HG03103 (cell line): ENCODE results near the gene PAX8.

ENCODE experiments used
- ATAC-seq: cut with Tn5 transposase; IDR thresholded peaks from one replicate; pipeline ENCODE4 v1.9.1; 2021; ENCODE audit warnings: low read depth; ENCODE audit not compliant: unreplicated experiment

The PAX8 gene

GRCh38 chr2:113240150-113240914 lies 38.4 kb downstream of the PAX8 start:
- no peak for ATAC-seq

- ATAC-seq = no peak
These were observed 39.6 kb downstream of the PAX8 start for GRCh38 chr2:113238871-113239839.

DNA sequence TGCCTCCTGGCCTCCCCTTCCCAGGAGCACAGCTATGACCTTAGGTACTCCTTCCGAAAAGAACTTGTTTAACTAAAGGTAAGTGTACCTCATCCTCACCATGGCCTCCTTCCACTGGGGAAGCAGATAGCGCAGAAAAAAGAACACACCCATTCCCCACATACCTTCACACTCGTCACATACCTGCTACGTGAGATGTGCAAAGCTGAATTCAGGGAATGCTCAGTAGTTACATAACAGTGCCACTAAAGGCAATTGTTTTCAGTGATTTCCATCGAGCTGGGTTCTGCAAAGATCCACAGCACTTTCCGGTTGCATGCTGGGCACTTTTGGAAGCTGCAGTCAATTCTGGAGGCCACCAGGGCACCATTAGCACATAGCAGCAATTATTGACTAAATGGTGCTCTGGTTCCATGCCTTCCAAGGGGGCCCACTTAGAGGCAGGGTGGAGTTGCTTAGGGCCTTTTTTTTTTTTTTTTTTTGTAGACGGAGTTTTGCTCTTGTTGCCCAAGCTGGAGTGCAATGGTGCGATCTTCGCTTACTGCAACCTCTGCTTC lies 41.0 kb downstream of the PAX8 start:
- no peak for ATAC-seq

DNA sequence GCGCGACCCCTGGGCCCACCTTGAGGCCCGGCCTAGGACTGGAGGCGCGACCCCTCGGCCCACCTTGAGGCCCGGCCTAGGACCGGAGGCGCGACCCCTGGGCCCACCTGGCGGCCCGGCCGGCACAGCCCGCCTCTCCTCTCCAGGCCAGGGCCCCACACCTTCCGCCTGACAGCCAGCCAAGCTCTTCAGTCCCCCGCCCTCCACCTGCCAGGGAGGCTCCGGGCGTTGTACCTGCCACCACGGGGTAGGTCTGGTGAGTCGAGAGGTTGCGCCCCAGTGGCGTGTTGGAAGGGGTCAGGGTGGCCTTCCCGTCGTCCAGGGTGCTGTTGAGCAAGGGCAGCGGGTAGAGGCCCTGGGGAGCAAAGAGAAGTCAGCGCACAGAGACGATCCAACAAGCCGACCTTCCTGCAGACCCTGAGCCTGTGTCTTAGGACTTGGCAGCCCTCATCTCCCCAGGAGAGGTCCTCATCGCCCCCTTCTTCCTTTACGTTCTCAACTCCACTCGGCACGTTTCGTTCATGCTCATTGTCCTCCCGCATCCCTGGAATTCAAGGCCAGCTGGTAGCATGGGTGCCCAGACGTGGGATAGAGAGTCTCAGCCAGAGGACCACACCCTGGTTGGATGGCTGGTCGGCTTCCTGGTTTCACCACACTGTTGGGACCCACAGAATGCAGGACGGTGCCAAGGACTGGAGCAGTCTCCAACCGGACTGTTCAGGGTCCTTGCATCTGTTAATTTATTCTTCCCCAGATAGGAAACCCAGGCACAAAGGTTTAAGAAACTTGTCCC lies 42.2 kb downstream of the PAX8 start:
- ATAC-seq = no peak

DNA sequence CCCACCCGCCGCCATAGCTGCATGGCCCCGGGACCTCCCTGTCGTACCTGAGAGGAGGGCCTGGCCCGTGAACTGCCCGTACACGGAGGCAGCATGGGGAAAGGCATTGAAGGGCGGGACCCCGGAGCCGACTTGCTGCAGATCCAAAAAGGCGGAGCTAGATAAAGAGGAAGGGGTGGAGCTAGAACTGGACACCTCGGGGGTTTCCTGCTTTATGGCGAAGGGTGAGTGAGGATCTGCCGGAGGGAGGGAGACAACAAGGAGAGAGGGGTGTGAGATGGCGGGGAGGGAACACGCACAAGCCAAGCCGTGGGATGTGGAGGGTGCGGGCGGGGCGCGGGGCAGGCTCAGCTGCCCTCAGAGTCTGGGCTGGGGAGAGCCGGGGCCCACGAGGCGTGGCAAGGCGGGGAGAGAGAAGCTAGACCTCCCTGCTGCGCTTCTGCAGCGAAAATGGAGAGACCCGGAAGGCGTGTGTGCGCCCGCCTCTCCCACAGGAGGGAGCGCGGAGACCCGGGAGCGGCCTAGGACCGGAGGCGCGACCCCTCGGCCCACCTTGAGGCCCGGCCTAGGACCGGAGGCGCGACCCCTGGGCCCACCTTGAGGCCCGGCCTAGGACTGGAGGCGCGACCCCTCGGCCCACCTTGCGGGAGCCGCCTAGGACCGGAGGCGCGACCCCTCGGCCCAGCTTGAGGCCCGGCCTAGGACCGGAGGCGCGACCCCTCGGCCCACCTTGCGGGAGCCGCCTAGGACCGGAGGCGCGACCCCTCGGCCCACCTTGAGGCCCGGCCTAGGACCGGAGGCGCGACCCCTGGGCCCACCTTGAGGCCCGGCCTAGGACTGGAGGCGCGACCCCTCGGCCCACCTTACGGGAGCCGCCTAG lies 43.1 kb downstream of the PAX8 start:
- ATAC-seq = peak; percentile 93

- ATAC-seq = peak; percentile 21
These were observed 43.9 kb downstream of the PAX8 start for GRCh38 chr2:113234721-113235346.

GRCh38 chr2:113233593-113234550 lies 44.8 kb downstream of the PAX8 start:
- ATAC-seq = no peak

GRCh38 chr2:113232740-113233139 lies 46.0 kb downstream of the PAX8 start:
- no peak for ATAC-seq

GRCh38 chr2:113232123-113232522 lies 46.6 kb downstream of the PAX8 start:
- no peak for ATAC-seq

DNA sequence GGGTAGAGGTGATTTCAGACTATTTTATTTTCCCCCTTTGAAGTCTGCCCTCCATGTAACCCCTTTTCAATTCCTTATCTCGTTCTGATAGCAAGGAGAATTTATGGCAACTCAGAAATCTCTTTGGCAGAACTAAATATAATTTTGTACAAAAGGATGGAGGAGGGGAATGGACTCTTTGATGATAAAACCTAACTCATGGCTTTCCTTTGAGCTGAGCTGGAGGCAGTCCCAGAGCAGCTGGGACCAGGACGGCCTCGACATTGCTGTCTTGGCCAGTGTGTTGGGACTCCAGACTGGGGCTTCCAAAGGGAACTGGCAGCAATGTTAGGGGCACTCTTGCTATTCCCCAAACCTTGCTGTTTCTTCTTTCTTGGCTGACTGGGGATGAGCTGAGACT lies 47.7 kb downstream of the PAX8 start:
- ATAC-seq = no peak

DNA sequence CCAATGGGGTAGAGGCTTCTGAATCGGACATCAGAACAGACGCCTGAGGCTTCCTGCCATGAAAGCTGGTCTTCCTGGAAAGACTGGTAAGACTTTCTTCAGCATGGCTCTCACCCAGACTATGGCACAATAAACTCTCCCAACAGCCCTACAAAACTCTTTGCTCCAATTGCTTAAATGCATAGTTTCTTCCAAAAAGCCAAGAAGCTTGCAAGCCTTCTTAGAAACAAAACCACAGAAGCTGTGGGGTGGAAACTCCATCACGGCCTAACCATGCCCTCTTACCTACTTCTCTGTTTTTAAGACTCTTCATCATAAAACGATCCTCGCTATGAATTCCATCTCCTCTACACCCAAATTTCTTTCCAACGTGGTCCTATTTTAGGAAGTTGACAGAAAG lies 48.2 kb downstream of the PAX8 start:
- no peak for ATAC-seq

GRCh38 chr2:113229795-113230194 lies 48.9 kb downstream of the PAX8 start:
- ATAC-seq = no peak

GRCh38 chr2:113228991-113229716 lies 49.6 kb downstream of the PAX8 start:
- ATAC-seq = no peak

DNA sequence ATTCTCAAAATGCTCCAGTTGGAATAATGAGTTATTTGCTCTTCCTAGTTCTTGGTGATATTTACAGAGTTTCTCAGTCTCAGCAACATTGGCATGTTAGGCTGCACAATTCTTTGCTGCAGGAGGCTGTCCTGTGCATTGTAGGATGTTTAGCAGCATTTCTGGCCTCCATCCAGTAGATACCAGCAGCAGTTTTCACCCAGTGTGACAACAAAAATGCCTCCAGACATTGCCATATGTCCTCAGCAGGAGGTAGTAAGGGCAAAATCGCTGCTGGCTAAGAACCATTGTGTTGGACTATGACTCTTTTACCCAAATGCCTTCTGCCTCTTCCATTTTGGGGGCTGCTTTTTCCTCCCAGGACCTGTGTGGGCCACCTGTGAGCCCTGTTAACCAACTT lies 50.4 kb downstream of the PAX8 start:
- no peak for ATAC-seq

DNA sequence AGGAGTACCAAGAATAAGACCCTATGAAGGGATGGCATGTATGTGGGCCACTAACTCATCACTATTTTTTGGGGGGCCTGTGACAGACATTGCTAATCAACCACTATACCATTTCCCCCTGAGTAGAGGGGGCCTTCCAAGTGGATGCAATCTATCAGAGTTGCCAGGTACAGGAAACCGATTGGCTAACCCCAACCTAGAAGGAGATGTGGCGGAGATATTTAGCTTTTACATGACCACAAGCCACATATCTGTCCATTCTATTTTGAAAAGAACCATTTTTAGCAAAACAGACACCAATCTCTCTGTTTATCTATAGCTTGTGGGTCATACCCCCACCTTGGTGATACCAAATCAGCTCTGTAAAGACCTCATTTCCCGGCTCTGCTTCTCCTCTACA lies 51.0 kb downstream of the PAX8 start:
- no peak for ATAC-seq

DNA sequence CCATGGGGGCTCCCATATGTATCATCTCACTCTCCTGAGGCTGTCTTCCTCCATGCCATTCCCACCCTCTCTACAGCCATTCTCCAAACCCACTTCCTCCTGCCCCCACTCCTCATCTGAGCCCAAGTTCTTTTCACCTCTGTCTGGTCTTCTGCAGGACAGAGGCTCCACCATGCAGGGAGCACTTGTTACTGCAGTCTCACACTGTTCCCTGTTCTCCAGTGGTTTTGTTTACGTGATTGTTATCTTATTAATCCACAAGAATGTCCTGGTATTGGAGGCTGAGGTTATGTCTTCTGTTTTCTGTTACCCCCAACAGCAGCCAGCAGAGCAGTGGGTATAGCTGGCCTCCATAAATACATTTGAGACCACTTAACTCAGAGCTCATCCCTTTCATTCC lies 51.4 kb downstream of the PAX8 start:
- ATAC-seq = no peak

- no peak for ATAC-seq
These were observed 52.3 kb downstream of the PAX8 start for GRCh38 chr2:113226462-113226861.
